HS-27A (cell line): ENCODE results near the gene RBM5.
A peak's percentile ranks its signal among the peaks of the same experiment; 100 is the strongest.

Experiments
- DNase-seq: peaks from one replicate; pipeline ENCODE4 v3.0.0-alpha.2; 2012; ENCODE audit warnings: low read depth, missing footprints

RBM5 gene

DNA sequence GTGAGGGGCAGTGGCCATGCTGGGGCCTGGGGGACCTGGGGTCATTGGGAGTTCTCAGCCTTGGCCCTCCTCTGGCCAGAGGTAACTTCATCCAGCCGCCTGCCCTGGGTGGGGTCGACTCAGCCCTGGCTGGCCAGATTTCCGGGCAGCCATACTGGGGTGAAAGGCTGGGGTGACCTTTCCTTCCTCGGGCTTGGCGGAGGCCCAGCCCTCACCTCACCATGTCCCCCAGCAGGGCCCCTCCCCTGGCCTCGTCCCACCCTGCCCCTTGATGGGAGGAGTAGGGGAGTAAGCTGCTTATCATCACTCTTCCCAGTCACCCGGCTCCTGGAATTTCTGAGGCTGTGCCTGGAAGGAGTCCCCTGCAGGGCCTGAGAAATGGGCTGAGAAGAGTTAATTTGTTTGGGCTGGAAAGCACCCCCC is 71.9 kb downstream of the RBM5 start:
- no peak for DNase-seq

DNA sequence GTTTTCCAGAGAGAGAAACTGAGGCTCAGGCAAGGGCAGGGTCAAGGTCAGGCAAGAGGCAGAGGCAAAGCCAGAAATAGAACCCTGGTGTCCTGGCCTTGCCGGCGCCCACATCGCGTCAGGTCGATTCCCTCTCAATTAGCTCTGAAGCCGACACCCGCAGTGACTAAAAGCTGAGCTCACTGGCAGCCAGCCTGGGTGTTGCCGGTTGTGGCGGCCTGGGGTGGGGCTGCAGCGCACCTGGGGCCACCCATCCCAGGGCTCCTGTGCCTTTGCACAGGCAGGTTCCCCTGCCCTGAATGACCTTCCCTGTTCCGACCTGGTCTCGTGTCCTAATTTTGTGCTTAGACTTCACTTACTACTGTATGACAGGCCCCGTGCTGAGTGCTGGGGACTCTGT is 72.6 kb downstream of the RBM5 start:
- DNase-seq, result no peak

- DNase-seq, result no peak
These were observed 73.5 kb downstream of the RBM5 start for GRCh38 chr3:50162034-50162883.

DNA sequence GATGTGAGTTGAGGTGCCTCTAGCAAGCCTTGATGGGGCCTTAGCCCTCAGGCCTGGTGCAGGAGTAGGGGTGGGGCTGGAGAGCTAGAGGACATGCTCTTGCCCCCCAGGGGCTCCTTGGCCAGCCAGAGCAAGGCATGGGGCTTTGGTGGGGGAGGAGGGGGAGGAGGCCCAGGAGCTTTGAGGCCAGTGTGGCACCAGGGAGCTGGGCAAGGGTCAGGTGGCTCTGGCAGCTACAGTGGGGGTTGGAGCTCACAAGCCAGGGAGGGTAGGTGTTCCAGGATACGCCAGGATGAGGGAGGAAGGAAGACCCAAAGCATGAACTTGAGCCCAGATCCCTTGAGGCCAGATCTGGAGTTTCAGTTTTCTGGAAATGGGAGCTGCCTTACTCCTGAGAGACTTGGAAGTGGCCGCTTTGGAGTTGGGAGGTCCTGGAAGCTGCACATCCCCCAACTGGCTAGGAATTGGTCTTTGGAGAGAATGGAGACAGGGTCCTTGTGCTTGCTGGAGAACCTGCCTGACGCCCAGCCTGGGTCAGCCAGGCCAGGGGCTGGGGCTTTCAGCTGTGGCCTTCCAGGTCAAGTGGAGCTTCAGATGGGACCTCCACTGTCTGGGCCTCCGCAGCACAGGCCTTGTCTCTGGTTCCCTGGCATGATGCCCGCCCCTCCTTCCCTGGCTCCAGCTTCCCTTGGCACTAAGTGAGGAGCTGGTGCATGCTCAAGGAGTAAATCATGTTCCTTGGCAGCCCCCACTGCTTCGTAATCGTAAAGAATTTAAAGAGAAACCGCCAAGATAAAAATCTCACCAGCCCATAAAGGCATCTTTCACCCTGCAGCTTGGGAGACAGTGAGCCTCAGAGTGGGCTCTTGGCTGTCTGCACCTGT is 75.1 kb downstream of the RBM5 start:
- peak; percentile 92 for DNase-seq

DNA sequence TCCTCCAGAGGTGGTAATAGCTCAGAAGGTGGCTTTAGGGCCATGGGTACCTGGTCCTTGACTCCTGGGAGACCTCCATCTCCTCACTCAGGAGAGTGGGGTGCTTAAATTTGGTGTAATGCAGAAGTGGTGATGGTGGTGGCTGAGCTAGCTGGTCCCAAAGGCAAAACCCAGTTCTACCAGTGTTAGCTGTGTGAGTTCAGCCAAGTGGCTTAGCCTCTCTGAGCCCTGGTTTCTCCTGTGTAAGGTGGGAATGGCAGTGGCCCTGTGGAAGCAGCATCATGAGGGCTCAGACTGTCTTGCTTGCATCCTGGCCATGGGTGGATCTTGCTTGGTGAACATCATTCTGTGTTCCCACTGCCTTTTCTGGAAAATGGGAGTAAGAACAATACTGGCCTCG is 75.8 kb downstream of the RBM5 start:
- no peak for DNase-seq

DNA sequence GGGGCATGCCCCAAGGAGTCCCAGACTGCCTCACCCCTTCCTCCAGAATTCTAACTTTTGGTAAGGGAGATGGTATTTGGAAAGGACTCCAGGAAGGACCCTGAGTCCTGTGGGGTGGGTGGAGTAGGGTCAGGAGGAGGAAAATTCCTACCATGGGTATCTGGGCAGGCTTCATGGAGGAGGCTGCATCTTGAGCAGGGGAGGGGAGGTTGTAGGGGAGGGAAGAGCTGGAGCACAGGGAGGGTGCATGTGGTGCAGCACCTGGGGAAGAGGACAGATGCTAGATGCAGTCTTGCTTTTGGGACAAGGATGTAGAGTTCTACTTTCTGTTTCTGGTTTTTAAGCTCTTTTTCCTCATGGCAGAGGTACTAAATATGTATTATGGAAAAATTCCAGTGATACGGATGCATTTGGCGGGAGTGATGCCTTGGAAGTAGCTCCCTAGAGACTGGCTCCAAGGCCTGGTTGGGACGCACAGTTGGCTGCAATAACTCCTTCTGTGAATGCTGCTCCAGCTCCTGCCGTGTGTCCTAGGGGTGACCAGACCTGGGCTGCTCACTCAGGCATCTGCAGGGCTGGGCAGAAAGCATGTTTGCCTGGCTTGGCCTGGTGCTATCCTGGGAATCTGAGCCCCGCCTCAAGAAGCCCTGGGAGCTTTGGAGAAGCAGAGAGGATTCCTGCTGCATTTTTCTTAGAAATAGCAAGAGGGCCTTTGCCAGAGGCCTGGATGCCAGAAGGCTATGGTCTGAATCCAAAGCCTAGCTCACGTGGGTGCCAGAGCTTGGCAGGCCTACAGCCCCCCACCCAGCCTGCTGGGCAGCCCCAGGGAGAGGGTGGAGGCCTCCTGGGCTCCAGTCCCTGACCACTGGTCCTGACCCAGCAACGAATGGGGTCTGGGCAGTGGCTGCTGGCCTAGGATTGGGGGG is 76.5 kb downstream of the RBM5 start:
- DNase-seq, result peak; percentile 67

DNA sequence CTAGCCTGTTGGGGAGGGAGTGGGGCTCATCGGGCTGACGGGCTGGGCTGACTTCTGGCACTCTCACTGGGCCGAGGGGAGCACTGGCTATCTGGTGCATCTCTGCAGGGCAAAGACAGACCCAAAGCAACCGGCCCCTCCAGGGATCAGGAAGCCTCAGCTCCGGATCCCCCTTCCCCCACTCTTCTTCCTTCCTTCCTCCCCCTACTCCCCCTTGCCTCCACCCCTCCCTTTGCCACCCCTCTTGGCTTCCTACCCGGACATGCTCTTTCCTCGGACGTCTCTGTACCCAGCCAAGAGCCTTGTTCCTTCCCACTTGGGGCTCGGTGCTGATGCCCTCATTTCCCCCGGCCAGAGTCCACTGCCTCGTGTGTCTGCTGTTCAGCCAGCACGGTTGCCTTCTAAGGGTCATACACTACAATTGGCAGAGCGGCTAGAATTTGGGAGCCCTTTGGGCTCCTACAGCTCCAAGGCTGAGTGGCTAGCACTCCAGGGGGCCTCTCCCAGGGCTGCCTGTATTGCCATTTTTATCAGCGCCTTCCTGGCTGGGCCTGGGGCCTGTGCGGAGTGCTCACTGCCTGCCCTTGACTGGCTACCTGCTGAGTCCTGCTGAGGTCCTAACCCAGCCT is 77.3 kb downstream of the RBM5 start:
- no peak for DNase-seq

DNA sequence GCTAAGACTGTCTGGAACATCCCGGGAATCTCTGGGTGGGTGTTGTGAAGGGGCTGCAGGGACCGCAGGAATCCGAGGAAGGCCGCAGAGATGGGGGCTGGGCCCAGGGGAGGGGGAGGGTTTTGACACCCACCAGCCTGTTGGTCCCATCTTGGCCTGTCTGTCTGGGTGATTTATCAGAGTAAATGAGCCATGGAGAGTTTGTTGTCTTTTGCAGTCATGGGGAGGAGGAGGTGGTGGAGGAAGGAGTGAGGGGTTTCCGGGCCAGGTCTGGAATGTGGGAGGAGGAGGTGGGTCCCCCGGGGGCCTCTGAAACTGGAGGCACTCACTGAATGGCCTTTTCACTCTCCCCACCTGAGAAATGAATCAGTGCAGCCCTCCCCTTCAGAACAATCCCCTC is 77.9 kb downstream of the RBM5 start:
- no peak for DNase-seq

DNA sequence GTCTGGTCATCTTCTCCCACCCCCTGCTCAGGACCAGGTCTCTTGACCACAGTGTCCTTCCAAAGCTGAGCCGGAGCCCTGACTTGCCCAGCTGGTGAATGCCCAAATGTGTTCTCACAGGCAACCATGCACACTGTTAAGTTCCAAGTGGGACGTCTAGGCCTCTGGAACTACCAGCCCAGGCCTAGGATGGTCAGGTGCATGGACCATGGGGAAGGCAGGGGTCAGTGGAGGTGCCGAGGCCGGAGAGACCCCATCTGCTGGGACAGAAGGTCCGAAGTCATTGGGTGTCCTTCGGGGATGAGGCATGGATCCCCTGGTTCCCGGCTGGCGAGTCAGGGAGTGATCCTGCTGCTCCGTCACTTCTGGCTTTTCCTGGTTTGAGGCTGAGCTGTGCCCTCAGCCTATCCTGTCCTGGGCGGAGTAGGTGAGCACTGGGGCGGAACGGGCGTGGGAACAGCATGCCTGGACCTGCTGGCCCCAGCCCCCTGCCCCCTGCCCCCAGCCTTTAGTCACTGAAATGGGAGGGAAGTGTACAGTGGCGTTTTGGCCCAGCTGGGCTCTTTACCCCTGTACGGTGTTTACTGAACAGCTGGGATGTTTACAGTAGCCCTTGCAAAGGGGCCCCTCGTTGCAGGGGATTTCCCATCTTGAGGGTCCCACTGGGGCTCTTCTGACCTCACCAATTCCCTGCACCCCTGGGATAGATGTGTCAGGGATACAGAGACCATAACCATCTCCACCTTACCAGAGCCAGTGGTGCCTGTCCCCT is 78.5 kb downstream of the RBM5 start:
- DNase-seq, result no peak

- DNase-seq, result no peak
These were observed 79.1 kb downstream of the RBM5 start for GRCh38 chr3:50167841-50168209.

DNA sequence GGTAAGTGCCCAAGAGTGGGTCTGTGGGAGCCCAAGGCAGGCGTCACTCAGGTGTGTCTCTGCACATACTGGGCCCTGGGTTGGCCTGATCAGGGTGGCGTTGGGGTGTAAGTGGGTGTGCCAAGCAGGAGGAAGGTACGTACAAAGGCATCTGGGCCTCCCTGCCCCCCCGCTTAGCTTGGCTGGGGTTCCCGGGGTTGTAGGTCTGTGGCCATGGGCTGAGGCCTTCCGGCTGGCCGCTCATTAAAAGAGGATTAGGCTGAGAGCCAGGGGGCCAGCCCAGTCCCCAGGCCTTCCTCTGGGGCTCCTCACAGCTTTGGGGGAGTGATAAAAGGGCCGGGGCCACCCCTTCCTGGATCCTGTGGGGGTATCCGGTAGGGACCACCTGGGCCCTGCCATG is 79.7 kb downstream of the RBM5 start:
- DNase-seq, result no peak
